Glutamatergic neuron (in vitro differentiated cells): ENCODE measurements around the gene STK17B. TPM values are rescaled to one million over a fixed set of nuclear protein-coding genes. Genes with fewer than 3 reads are reported as not detected.

Source experiments
- DNase-seq: peaks from one replicate; pipeline ENCODE4 v3.0.0; 2022
- H3K27ac Mint-ChIP-seq: one replicate; pipeline ENCODE4 v1.8.0; 2020; ENCODE audit warnings: mild to moderate bottlenecking, mixed read lengths, inconsistent platforms; ENCODE audit not compliant: unreplicated experiment
- H3K27me3 Mint-ChIP-seq: one replicate; pipeline ENCODE4 v1.8.0; 2020; ENCODE audit warnings: mild to moderate bottlenecking, moderate library complexity, mixed read lengths, inconsistent platforms; ENCODE audit not compliant: unreplicated experiment
- H3K36me3 Mint-ChIP-seq: one replicate; pipeline ENCODE4 v1.8.0; 2020; ENCODE audit warnings: mild to moderate bottlenecking, mixed read lengths, inconsistent platforms; ENCODE audit not compliant: unreplicated experiment
- H3K4me1 Mint-ChIP-seq: one replicate; pipeline ENCODE4 v1.8.0; 2020; ENCODE audit warnings: mild to moderate bottlenecking, low read depth, mixed read lengths, inconsistent platforms; ENCODE audit not compliant: unreplicated experiment
- H3K4me3 Mint-ChIP-seq: one replicate; pipeline ENCODE4 v1.8.0; 2020; ENCODE audit warnings: mild to moderate bottlenecking, mixed read lengths, inconsistent platforms; ENCODE audit not compliant: unreplicated experiment
- H3K9me3 Mint-ChIP-seq: one replicate; pipeline ENCODE4 v1.8.0; 2020; ENCODE audit warnings: mild to moderate bottlenecking, moderate library complexity, mixed read lengths, inconsistent platforms; ENCODE audit not compliant: unreplicated experiment
- total RNA-seq: library from RNA; stranded (reverse); fragmentation: NEBNext Ultra II Directional; extraction: Animal tissue kit (Norgen Biotek cat#: 25700); gene quantifications from one replicate; pipeline ENCODE4 v1.2.1, GENCODE V29; 2021; ENCODE audit not compliant: unreplicated experiment
- TF ChIP-seq, protein P1 (sequence below): fragments of 200-600 bp; sonication (generic); IDR thresholded peaks from one replicate; pipeline ENCODE4 v1.5.0; 2021; ENCODE audit not compliant: partially characterized antibody, unreplicated experiment

STK17B gene
- total RNA-seq, 1 donor from 2014 or later: 2.5 TPM

DNA sequence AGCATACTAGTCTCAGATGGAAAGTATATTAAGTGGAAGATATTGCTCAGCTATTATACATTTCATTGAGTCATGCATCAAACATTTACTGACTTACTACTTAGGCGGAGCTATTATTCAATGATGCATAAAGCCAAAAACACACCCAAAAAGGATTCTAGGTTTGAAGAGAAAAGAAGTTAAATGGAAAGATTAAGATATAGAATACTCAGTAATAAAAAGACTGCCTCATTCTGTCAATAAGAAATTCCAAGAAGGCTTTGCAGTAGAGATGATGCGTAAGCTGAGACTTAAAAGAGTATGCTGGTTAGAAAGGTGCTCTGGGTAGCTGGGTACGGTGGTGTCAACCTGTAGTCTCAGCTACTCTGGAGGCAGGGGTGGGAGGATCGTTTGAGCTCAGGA is 27.6 kb downstream of the STK17B start:
- no peaks in the 10 kb centered on the region for H3K9me3 Mint-ChIP-seq
- H3K27me3 Mint-ChIP-seq: no peaks in the 10 kb centered on the region
- H3K36me3 Mint-ChIP-seq: no peaks in the 10 kb centered on the region
- H3K4me3 Mint-ChIP-seq: no peak overlapping the region
- DNase-seq: no peak
- H3K27ac Mint-ChIP-seq: no peak overlapping the region
- TF ChIP-seq, protein P1, sequence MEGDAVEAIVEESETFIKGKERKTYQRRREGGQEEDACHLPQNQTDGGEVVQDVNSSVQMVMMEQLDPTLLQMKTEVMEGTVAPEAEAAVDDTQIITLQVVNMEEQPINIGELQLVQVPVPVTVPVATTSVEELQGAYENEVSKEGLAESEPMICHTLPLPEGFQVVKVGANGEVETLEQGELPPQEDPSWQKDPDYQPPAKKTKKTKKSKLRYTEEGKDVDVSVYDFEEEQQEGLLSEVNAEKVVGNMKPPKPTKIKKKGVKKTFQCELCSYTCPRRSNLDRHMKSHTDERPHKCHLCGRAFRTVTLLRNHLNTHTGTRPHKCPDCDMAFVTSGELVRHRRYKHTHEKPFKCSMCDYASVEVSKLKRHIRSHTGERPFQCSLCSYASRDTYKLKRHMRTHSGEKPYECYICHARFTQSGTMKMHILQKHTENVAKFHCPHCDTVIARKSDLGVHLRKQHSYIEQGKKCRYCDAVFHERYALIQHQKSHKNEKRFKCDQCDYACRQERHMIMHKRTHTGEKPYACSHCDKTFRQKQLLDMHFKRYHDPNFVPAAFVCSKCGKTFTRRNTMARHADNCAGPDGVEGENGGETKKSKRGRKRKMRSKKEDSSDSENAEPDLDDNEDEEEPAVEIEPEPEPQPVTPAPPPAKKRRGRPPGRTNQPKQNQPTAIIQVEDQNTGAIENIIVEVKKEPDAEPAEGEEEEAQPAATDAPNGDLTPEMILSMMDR: no peak
- peaks cover 1% of the 10 kb centered on the region for H3K4me1 Mint-ChIP-seq

DNA sequence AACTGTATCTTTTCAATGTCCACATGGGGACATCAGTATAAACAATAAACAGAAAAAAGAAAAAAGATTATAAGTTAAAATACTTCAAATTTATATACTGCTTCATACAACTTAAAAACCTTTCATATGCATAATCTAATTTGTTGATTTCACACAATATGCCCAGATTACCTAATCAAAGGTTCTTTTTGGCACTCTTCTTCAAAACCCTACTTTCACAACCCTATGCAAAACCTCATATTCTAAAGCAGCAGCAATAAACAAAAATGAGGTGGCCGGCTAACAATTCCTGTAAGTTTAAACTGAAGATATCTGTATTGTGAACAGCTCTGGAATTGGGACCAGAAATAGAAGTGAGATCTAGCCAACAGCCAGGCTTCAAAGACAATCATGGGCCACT is 28.6 kb downstream of the STK17B start:
- no peak for DNase-seq
- no peaks in the 10 kb centered on the region for H3K27me3 Mint-ChIP-seq
- TF ChIP-seq, protein P1: no peak
- H3K27ac Mint-ChIP-seq: no peak overlapping the region
- no peak overlapping the region for H3K4me3 Mint-ChIP-seq
- H3K36me3 Mint-ChIP-seq: no peaks in the 10 kb centered on the region
- H3K4me1 Mint-ChIP-seq: peaks cover 1% of the 10 kb centered on the region
- H3K9me3 Mint-ChIP-seq: no peaks in the 10 kb centered on the region

DNA sequence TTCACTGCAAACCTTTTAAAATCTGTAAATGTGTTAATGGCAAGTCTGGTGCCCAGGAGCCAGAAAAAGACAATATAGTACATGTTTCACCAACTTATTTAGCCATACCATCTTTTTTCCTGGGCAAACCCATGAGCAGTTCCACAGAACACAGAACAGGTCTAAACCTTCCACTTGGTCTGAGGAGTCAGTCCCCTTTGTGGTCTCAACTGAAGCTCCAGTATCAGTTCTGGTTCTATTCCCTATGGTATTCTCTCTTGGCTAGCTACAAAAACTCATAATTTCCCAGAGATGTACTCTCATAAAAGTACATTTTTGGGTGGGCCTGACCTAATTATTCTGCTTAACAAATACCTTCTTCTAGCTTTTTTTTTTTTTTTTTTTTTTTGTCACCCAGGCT is 31.2 kb downstream of the STK17B start:
- Mint-ChIP-seq H3K4me1 (peaks cover 1% of the 10 kb centered on the region), H3K4me3 (no peak overlapping the region), H3K27ac (no peak overlapping the region), H3K9me3 (no peaks in the 10 kb centered on the region), H3K27me3 (no peaks in the 10 kb centered on the region), H3K36me3 (no peaks in the 10 kb centered on the region)
- TF ChIP-seq, protein P1: no peak
- no peak for DNase-seq

DNA sequence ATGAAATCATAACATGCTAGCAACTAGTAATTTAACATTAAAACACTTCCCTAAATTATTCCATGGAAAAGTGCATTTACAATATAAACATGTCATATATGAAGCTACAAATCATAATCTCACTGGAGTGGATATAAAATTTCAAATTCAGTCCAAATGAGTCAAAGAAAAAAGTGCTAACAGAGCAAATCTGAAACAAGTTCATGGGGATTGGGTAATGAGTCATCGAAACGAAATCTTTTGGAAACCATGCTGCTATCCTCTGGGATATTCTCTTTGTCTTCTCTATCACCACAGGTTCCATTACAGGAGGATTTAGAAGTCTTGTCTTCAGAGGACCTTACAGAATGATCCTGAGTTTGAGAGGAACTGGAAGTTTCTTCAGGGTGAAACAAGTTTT is 34.1 kb downstream of the STK17B start:
- TF ChIP-seq, protein P1: no peak
- no peaks in the 10 kb centered on the region for H3K4me1 Mint-ChIP-seq
- H3K27me3 Mint-ChIP-seq: no peaks in the 10 kb centered on the region
- H3K27ac Mint-ChIP-seq: no peak overlapping the region
- no peak overlapping the region for H3K4me3 Mint-ChIP-seq
- no peaks in the 10 kb centered on the region for H3K9me3 Mint-ChIP-seq
- H3K36me3 Mint-ChIP-seq: peaks cover 12% of the 10 kb centered on the region
- no peak for DNase-seq

DNA sequence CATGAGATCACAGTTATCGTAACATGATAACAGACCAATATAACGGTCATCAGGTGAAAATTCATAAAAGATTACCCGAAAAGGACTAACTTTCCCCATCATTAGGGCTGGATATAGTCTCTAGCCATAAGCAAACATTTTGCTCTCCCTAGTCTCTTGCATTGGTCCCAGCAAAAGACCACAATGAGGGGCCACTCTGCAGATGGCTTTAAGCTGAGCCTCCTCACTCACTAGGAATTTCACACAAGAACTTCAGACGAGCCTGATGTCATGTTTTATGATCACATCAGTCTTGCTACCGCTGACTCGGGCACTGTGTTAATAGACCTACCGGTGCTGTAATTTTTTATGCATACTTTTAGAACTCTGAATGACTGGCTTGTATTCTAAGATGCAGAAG is 35.2 kb downstream of the STK17B start:
- H3K4me3 Mint-ChIP-seq: no peak overlapping the region
- no peaks in the 10 kb centered on the region for H3K4me1 Mint-ChIP-seq
- H3K27ac Mint-ChIP-seq: no peak overlapping the region
- TF ChIP-seq, protein P1: no peak
- DNase-seq: no peak
- H3K9me3 Mint-ChIP-seq: peaks cover 5% of the 10 kb centered on the region
- H3K36me3 Mint-ChIP-seq: peaks cover 20% of the 10 kb centered on the region
- H3K27me3 Mint-ChIP-seq: no peaks in the 10 kb centered on the region
